Measurements from ENCODE around the gene MARCHF4. TPM values are rescaled to one million over a fixed set of nuclear protein-coding genes. Genes with fewer than 3 reads are reported as not detected.

Gene MARCHF4
- total RNA-seq, 2 donors from 2014 or later, result 0.08 TPM; not detected in 1

- Histone ChIP-seq H3K27ac (no peak overlapping the region), H3K4me3 (no peak overlapping the region), H3K4me1 (no peaks in the 10 kb centered on the region), H3K27me3 (no peaks in the 10 kb centered on the region), H3K9me3 (no peaks in the 10 kb centered on the region), H3K36me3 (no peaks in the 10 kb centered on the region)
- TF ChIP-seq, protein P1, sequence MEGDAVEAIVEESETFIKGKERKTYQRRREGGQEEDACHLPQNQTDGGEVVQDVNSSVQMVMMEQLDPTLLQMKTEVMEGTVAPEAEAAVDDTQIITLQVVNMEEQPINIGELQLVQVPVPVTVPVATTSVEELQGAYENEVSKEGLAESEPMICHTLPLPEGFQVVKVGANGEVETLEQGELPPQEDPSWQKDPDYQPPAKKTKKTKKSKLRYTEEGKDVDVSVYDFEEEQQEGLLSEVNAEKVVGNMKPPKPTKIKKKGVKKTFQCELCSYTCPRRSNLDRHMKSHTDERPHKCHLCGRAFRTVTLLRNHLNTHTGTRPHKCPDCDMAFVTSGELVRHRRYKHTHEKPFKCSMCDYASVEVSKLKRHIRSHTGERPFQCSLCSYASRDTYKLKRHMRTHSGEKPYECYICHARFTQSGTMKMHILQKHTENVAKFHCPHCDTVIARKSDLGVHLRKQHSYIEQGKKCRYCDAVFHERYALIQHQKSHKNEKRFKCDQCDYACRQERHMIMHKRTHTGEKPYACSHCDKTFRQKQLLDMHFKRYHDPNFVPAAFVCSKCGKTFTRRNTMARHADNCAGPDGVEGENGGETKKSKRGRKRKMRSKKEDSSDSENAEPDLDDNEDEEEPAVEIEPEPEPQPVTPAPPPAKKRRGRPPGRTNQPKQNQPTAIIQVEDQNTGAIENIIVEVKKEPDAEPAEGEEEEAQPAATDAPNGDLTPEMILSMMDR (IDR thresholded peaks at IDR 0.05), result no peak
- DNase-seq (ENCODE audit: low spot score), result no peak
Observed at GRCh38 chr2:216392945-216393840, 20.9 kb upstream of the MARCHF4 start.

GRCh38 chr2:216392018-216392562 is 19.8 kb upstream of the MARCHF4 start:
- Histone ChIP-seq H3K4me1 (no peaks in the 10 kb centered on the region), H3K9me3 (no peaks in the 10 kb centered on the region), H3K27ac (no peak overlapping the region), H3K27me3 (no peaks in the 10 kb centered on the region), H3K4me3 (no peak overlapping the region), H3K36me3 (no peaks in the 10 kb centered on the region)
- no peak for DNase-seq (ENCODE audit: low spot score)
- TF ChIP-seq, protein P1 (IDR thresholded peaks at IDR 0.05), result no peak

GRCh38 chr2:216391401-216391800 is 19.1 kb upstream of the MARCHF4 start:
- no peak overlapping the region for H3K4me3 ChIP-seq
- no peaks in the 10 kb centered on the region for H3K9me3 ChIP-seq
- TF ChIP-seq, protein P1 (IDR thresholded peaks at IDR 0.05), result no peak
- H3K27ac ChIP-seq, result no peak overlapping the region
- H3K36me3 ChIP-seq, result no peaks in the 10 kb centered on the region
- H3K4me1 ChIP-seq, result no peaks in the 10 kb centered on the region
- H3K27me3 ChIP-seq, result no peaks in the 10 kb centered on the region
- no peak for DNase-seq (ENCODE audit: low spot score)

DNA sequence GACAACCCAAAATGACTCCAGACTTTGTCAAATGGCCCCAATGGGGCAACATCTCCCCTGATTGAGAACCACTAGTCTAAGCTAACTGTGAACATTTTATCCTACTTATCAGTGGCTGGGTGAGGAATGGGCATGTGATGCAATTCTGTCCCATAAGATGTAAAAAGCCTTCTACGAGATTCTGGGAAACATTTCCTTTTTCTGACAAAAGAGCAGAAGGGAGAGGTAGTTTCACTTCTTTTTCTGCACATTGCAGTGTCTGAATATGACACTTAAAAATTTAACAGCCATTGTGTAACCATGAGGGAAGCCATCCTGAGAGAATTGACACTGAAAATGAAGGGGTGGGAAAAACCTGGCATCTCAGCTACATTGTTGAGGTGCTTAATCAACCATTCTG is 17.3 kb upstream of the MARCHF4 start:
- H3K4me1 ChIP-seq, result no peaks in the 10 kb centered on the region
- no peak for DNase-seq (ENCODE audit: low spot score)
- TF ChIP-seq, protein P1 (IDR thresholded peaks at IDR 0.05), result no peak
- H3K27me3 ChIP-seq, result no peaks in the 10 kb centered on the region
- H3K4me3 ChIP-seq, result no peak overlapping the region
- no peaks in the 10 kb centered on the region for H3K9me3 ChIP-seq
- no peak overlapping the region for H3K27ac ChIP-seq
- no peaks in the 10 kb centered on the region for H3K36me3 ChIP-seq

GRCh38 chr2:216388046-216388884 is 16.0 kb upstream of the MARCHF4 start:
- Histone ChIP-seq H3K4me3 (no peak overlapping the region), H3K9me3 (no peaks in the 10 kb centered on the region), H3K27me3 (no peaks in the 10 kb centered on the region), H3K27ac (no peak overlapping the region), H3K36me3 (no peaks in the 10 kb centered on the region), H3K4me1 (no peaks in the 10 kb centered on the region)
- TF ChIP-seq, protein P1 (IDR thresholded peaks at IDR 0.05), result no peak
- DNase-seq (ENCODE audit: low spot score), result no peak

All from right atrium auricular region (tissue), 2 donors.